Measurements from ENCODE around the gene SIGLEC1.

SIGLEC1 gene

GRCh38 chr20:3729811-3730540 lies 17.6 kb upstream of the SIGLEC1 start:
- intact Hi-C loops (cut with DNase I): no loop called here
- DNase-seq: peak in 4 of 10 donors; percentile 11 to 62 (median 32)

- intact Hi-C loops (cut with DNase I): no loop called here
- peak in 2 of 10 donors; percentile 5 to 31 for DNase-seq
Measured at GRCh38 chr20:3729378-3729777, 17.0 kb upstream of the SIGLEC1 start.

GRCh38 chr20:3728876-3729275 lies 16.5 kb upstream of the SIGLEC1 start:
- DNase-seq: peak in 3 of 10 donors; percentile 2 to 70 (median 39)
- intact Hi-C loops (cut with DNase I): no loop called here

GRCh38 chr20:3728354-3728753 lies 16.0 kb upstream of the SIGLEC1 start:
- intact Hi-C loops (cut with DNase I): no loop called here

GRCh38 chr20:3727401-3728021 lies 15.1 kb upstream of the SIGLEC1 start:
- DNase-seq: peak in 5 of 10 donors; percentile 4 to 82 (median 58)
- intact Hi-C loops (cut with DNase I): no loop called here

More at GRCh38 chr20:3728354-3728753, 16.0 kb upstream of the SIGLEC1 start:
- DNase-seq: peak in 4 of 10 donors; percentile 2 to 64 (median 32)

- no peak for DNase-seq
Measured at GRCh38 chr20:3724356-3724755, 12.0 kb upstream of the SIGLEC1 start.

GRCh38 chr20:3723284-3723683 lies 10.9 kb upstream of the SIGLEC1 start:
- intact Hi-C loops (cut with DNase I): no loop called here
- DNase-seq: peak in 2 of 10 donors; percentile 9 to 10

More at GRCh38 chr20:3724356-3724755, 12.0 kb upstream of the SIGLEC1 start:
- intact Hi-C loops (cut with DNase I): no loop called here

GRCh38 chr20:3721912-3722311 lies 9.5 kb upstream of the SIGLEC1 start:
- intact Hi-C loops (cut with DNase I): no loop called here
- no peak for DNase-seq

GRCh38 chr20:3720626-3721025 lies 8.2 kb upstream of the SIGLEC1 start:
- DNase-seq: no peak

GRCh38 chr20:3720068-3720467 lies 7.7 kb upstream of the SIGLEC1 start:
- intact Hi-C loops (cut with DNase I): no loop called here
- peak in 1 of 10 donors; percentile 3 for DNase-seq

More at GRCh38 chr20:3720626-3721025, 8.2 kb upstream of the SIGLEC1 start:
- intact Hi-C loops (cut with DNase I): no loop called here

GRCh38 chr20:3719046-3719445 lies 6.6 kb upstream of the SIGLEC1 start:
- intact Hi-C loops (cut with DNase I): no loop called here

GRCh38 chr20:3716195-3716834 lies 3.9 kb upstream of the SIGLEC1 start:
- intact Hi-C loops (cut with DNase I): no loop called here
- DNase-seq: peak in 6 of 10 donors; percentile 31 to 92 (median 64)

More at GRCh38 chr20:3719046-3719445, 6.6 kb upstream of the SIGLEC1 start:
- DNase-seq: peak in 1 of 10 donors; percentile 3

GRCh38 chr20:3714092-3714491 lies 1.7 kb upstream of the SIGLEC1 start:
- intact Hi-C loops (cut with DNase I): no loop called here
- peak in 2 of 10 donors; percentile 2 to 26 for DNase-seq

GRCh38 chr20:3711484-3711941 lies 887 bp downstream of the SIGLEC1 start:
- intact Hi-C loops (cut with DNase I): loop anchor here (1.0 kb wide), 2 partner anchors 35 to 148 kb away; no protein-coding TSS in a partner anchor
- peak in 1 of 10 donors; percentile 4 for DNase-seq

GRCh38 chr20:3710703-3711483 lies 1.5 kb downstream of the SIGLEC1 start:
- peak; percentile 41 to 95 (median 79) for DNase-seq

GRCh38 chr20:3710011-3710466 lies 2.4 kb downstream of the SIGLEC1 start:
- peak in 2 of 10 donors; percentile 46 to 81 for DNase-seq

More at GRCh38 chr20:3710703-3711483, 1.5 kb downstream of the SIGLEC1 start:
- intact Hi-C loops (cut with DNase I): loop anchor here (1.0 kb wide), 2 partner anchors 35 to 148 kb away; no protein-coding TSS in a partner anchor

GRCh38 chr20:3707508-3707899 lies 4.9 kb downstream of the SIGLEC1 start:
- peak in 2 of 10 donors; percentile 5 to 18 for DNase-seq
- intact Hi-C loops (cut with DNase I): no loop called here

More at GRCh38 chr20:3710011-3710466, 2.4 kb downstream of the SIGLEC1 start:
- intact Hi-C loops (cut with DNase I): no loop called here

- peak in 2 of 10 donors; percentile 45 to 74 for DNase-seq
- intact Hi-C loops (cut with DNase I): no loop called here
Measured at GRCh38 chr20:3706774-3707507, 5.5 kb downstream of the SIGLEC1 start.
